ENCODE results near the gene PIK3R3.

PIK3R3 gene

GRCh38 chr1:46168477-46168876 is 36.0 kb upstream of the PIK3R3 start:
- TF ChIP-seq, protein P1, sequence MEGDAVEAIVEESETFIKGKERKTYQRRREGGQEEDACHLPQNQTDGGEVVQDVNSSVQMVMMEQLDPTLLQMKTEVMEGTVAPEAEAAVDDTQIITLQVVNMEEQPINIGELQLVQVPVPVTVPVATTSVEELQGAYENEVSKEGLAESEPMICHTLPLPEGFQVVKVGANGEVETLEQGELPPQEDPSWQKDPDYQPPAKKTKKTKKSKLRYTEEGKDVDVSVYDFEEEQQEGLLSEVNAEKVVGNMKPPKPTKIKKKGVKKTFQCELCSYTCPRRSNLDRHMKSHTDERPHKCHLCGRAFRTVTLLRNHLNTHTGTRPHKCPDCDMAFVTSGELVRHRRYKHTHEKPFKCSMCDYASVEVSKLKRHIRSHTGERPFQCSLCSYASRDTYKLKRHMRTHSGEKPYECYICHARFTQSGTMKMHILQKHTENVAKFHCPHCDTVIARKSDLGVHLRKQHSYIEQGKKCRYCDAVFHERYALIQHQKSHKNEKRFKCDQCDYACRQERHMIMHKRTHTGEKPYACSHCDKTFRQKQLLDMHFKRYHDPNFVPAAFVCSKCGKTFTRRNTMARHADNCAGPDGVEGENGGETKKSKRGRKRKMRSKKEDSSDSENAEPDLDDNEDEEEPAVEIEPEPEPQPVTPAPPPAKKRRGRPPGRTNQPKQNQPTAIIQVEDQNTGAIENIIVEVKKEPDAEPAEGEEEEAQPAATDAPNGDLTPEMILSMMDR (conservative IDR thresholded peaks at IDR 0.05): no peak
- H3K27ac ChIP-seq: no peak overlapping the region

DNA sequence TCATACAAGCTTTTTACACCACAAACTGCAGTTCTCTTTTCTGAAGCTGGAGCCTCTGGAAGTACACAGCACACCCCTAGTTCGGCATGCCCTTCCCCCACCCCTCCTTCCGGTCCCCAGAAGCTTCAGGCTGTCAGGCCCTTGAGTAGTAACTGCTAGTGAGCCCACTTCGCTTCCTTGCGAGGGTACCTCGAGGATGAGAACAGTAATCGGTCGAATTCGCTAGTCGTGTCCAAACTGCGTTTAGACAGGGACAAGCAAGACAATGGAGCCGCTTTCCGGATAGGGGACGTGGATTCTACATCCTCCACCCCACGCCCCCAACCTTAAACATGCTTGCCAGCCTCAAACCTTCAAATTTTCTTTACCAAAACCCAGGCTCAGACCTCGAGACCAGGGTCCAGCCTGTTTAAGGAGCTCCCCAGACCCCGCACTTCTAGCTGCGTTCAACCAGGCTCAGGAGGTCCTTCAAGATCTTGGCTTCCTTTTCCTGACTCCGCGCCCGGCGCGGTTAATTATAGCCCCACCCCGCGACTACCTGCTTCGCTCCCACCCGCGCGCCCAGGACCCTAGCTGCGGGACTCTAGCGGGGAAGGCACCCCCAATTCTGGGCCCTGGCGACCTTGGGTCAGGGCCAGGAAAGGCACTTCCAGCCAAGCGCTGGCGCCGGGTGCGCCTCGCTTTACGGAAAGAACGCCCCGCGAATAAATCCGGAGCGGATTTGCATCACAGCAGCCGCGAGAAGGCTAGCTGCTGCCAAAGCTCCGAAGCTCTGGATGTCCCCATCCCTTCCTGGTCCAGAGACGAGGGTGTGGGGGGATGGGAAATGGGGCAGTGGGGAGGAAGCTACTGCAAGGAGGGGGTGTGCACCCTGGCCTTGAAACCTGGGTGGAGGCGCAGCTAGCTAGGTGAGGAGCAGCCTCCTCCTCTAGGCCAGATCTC is 34.4 kb upstream of the PIK3R3 start:
- TF ChIP-seq, protein P1 (conservative IDR thresholded peaks at IDR 0.05): no peak
- H3K27ac ChIP-seq: no peak overlapping the region

GRCh38 chr1:46160212-46160611 is 27.8 kb upstream of the PIK3R3 start:
- TF ChIP-seq, protein P1 (conservative IDR thresholded peaks at IDR 0.05): no peak

GRCh38 chr1:46159516-46159915 is 27.1 kb upstream of the PIK3R3 start:
- TF ChIP-seq, protein P1 (conservative IDR thresholded peaks at IDR 0.05): no peak
- H3K27ac ChIP-seq: no peak overlapping the region

More at GRCh38 chr1:46160212-46160611, 27.8 kb upstream of the PIK3R3 start:
- no peak overlapping the region for H3K27ac ChIP-seq

GRCh38 chr1:46158312-46159281 is 26.2 kb upstream of the PIK3R3 start:
- H3K27ac ChIP-seq: no peak overlapping the region
- TF ChIP-seq, protein P1 (conservative IDR thresholded peaks at IDR 0.05): no peak

DNA sequence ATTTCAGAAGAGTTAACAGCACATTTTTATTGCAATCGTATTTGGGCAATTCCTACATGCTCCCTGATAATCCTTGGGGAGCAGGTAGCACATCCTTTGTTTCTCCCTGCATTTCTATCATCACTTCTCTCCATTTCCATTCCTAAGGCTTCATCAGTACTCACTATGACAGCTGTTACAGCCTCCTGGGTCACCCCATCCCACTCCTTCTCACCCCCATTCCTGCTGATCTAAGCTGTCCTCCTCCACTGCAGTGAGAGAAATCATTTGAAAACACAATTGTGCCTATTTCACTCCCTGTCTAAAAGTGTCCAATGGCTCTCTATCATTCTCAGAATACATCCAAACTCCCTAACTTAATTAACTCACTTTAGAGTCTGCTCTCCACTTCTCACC is 25.5 kb upstream of the PIK3R3 start:
- no peak overlapping the region for H3K27ac ChIP-seq
- TF ChIP-seq, protein P1 (conservative IDR thresholded peaks at IDR 0.05): no peak

- H3K27ac ChIP-seq: no peak overlapping the region
- TF ChIP-seq, protein P1 (conservative IDR thresholded peaks at IDR 0.05): no peak
Observed at GRCh38 chr1:46153732-46154131, 21.3 kb upstream of the PIK3R3 start.

Data from VCaP (cell line).